DOHH2 (cell line): ENCODE results near the gene ELOVL5.

Source experiments
- EZH2phosphoT487 ChIP-seq: fragments of 200-600 bp; sonication (generic); IDR thresholded peaks from 2 replicates; pipeline ENCODE4 v1.6.1; 2017; ENCODE audit warnings: borderline replicate concordance, mild to moderate bottlenecking, antibody characterized with exemption, low read length, moderate library complexity, mixed read lengths
- TF ChIP-seq, protein P1 (sequence below): fragments of 200-600 bp; sonication (generic); IDR thresholded peaks from one replicate; pipeline ENCODE4 v1.5.1; 2014; ENCODE audit warnings: antibody characterized with exemption, mild to moderate bottlenecking, low read depth, low read length; ENCODE audit not compliant: poor library complexity, severe bottlenecking

DNA sequence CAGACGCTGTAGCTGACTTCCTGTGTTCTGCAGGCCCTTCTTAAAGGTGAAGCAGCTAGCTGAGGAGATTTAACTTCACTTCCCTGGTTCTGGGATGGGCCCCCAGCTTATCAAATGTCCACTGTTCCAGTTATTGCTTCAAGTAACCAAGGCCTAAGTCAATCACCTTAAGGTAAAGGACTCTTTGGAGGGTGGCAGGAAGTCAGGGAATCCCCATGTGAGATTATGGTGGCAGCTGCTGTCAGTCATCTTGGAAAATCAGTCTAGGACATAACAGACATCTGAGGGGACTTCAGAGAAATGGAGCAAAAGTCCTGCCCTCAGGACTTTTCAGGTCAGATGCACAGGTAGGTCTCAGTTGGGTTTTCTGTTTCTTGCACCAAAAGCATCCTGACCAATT, 3.8 kb downstream of the ELOVL5 start:
- TF ChIP-seq, protein P1, sequence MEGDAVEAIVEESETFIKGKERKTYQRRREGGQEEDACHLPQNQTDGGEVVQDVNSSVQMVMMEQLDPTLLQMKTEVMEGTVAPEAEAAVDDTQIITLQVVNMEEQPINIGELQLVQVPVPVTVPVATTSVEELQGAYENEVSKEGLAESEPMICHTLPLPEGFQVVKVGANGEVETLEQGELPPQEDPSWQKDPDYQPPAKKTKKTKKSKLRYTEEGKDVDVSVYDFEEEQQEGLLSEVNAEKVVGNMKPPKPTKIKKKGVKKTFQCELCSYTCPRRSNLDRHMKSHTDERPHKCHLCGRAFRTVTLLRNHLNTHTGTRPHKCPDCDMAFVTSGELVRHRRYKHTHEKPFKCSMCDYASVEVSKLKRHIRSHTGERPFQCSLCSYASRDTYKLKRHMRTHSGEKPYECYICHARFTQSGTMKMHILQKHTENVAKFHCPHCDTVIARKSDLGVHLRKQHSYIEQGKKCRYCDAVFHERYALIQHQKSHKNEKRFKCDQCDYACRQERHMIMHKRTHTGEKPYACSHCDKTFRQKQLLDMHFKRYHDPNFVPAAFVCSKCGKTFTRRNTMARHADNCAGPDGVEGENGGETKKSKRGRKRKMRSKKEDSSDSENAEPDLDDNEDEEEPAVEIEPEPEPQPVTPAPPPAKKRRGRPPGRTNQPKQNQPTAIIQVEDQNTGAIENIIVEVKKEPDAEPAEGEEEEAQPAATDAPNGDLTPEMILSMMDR = no peak
- TF ChIP-seq EZH2phosphoT487 = no peak
